Ovary (tissue), 9 donors: Measurements from ENCODE around the gene FSCB. TPM values are rescaled to one million over a fixed set of nuclear protein-coding genes. Genes with fewer than 3 reads are reported as not detected.
"Not testable (repeated sequence)": the region's sequence is repeated elsewhere in the genome, so short reads cannot be mapped to it uniquely, and the experiment has no call there.

Experiments
- DNase-seq, 5 donors: peaks; one replicate each; pipeline ENCODE4 v3.0.0-alpha.2; 2019 to 2020
- H3K27ac ChIP-seq, 2 donors: fragments of 200-600 bp; one replicate each; pipeline versions ENCODE4 v1.5.1 to v1.8.0; 2019 to 2022
- H3K27me3 ChIP-seq: fragments of 200-600 bp; one replicate; pipeline ENCODE4 v1.8.0; 2022
- H3K36me3 ChIP-seq: fragments of 200-600 bp; sonication (generic); one replicate; pipeline ENCODE4 v1.5.1; 2019
- H3K4me1 ChIP-seq: one replicate; pipeline ENCODE4 v1.8.1; 2013; ENCODE audit warnings: mild to moderate bottlenecking, moderate library complexity; ENCODE audit not compliant: insufficient read depth
- H3K4me3 ChIP-seq: fragments of 200-600 bp; sonication (generic); one replicate; pipeline ENCODE4 v1.5.1; 2017
- H3K9me3 ChIP-seq, 2 donors: fragments of 200-600 bp in 1 of 2; sonication (generic) in 1 of 2; one replicate each; pipeline versions ENCODE4 v1.5.1 to v1.8.1; 2013 to 2019; ENCODE audit warnings: mild to moderate bottlenecking in 1 of 2, moderate library complexity in 1 of 2
- EP300 ChIP-seq: sonication (generic); formaldehyde crosslinking; IDR thresholded peaks from one replicate; pipeline ENCODE4 v1.6.1; 2017; ENCODE audit warnings: antibody characterized with exemption
- POLR2A ChIP-seq: fragments of 450-650 bp; IDR thresholded peaks from one replicate; pipeline ENCODE4 v1.6.1; 2017; ENCODE audit warnings: antibody characterized with exemption, mild to moderate bottlenecking, moderate library complexity
- WGBS, 3 donors: extraction: QIAGEN DNeasy Blood & Tissue Kit in 1 of 3; methylation state at CpG; one replicate each; pipeline versions ENCODE4 v1.1.5 to v1.1.7; 2013 to 2017; 5-methylcytosine and 5-hydroxymethylcytosine counted together
- intact Hi-C, 4 donors: fragments of 100-400 bp; cut with DNase I; formaldehyde crosslinking; loops; one replicate each; pipeline versions ENCODE4 v1.11.0 to v1.15.1; 2022 to 2023
- polyA plus RNA-seq, 2 donors: library from polyadenylated mRNA; stranded (reverse); fragments of 200-250 nt in 1 of 2; fragments of 350-450 nt in 1 of 2; fragmentation: Illumina TruSeq in 1 of 2; extraction: RNeasy Lipid Tissue Mini Kit (QIAGEN cat#74804) in 1 of 2; gene quantifications; one replicate each; pipeline ENCODE4 v1.2.3, GENCODE V29; 2013 to 2014
- total RNA-seq, 7 donors: library from RNA; depleted of rRNA in 2 of 7; stranded (reverse); fragments of >200 nt in 2 of 7; fragmentation: NEBNext Ultra II Directional in 3 of 7; extraction: Animal tissue kit (Norgen Biotek cat#: 25700) in 3 of 7; gene quantifications; one replicate each; pipeline versions ENCODE4 v1.1.0 to v1.2.4, GENCODE V29; 2016 to 2023
- TF ChIP-seq, protein P1 (sequence below), 3 donors: fragments of 450-650 bp in 2 of 3; fragments of 200-600 bp in 1 of 3; IDR thresholded peaks; one replicate each; pipeline versions ENCODE4 v1.5.1 to v1.8.0; 2016 to 2022; ENCODE audit warnings: antibody characterized with exemption in 3 of 3, mild to moderate bottlenecking in 1 of 3
- donor health status: DM: no; HTN: no; CAD: no; lungs with moderate emphysema.
- donor health status: DM: no; HTN: no; CAD: no.
- donor health status: Bipolar disorder and iron deficiency.
- donor health status: DM: yes; HTN: yes; CAD: no.
- donor health status: DM: no; HTN: no; CAD: no.
- donor health status: DM: yes; HTN: yes; CAD: no.

FSCB gene
- total and polyA plus RNA-seq, 9 donors, result 0.10 to 0.15 (median 0.11) TPM; not detected in 6

DNA sequence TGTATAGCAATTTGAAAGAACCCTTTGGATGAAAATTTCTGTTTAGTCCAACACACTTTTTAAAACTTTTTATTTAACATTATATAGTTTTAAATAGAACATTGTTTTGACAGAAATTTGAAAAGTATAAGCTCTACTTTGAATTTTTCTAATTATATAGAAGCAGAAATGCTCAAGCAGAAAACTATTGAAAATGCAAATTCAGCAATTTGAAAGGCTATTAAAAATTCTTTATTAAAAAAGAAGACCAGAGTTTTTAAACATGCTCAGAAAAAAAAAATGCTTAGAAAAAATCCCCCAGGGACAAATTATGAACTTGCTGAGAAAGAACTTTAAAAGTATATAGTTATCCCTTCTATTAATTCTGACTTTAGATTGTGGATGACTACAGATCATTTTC, 21.1 kb upstream of the FSCB start:
- Histone ChIP-seq H3K9me3 (no peaks in the 10 kb centered on the region), H3K4me3 (no peak overlapping the region), H3K4me1 (peaks cover 2% of the 10 kb centered on the region), H3K27ac (no peak overlapping the region), H3K36me3 (no peaks in the 10 kb centered on the region), H3K27me3 (no peaks in the 10 kb centered on the region)
- intact Hi-C loops, result no loop called here
- TF ChIP-seq EP300 (no peak), POLR2A (no peak)
- TF ChIP-seq, protein P1, sequence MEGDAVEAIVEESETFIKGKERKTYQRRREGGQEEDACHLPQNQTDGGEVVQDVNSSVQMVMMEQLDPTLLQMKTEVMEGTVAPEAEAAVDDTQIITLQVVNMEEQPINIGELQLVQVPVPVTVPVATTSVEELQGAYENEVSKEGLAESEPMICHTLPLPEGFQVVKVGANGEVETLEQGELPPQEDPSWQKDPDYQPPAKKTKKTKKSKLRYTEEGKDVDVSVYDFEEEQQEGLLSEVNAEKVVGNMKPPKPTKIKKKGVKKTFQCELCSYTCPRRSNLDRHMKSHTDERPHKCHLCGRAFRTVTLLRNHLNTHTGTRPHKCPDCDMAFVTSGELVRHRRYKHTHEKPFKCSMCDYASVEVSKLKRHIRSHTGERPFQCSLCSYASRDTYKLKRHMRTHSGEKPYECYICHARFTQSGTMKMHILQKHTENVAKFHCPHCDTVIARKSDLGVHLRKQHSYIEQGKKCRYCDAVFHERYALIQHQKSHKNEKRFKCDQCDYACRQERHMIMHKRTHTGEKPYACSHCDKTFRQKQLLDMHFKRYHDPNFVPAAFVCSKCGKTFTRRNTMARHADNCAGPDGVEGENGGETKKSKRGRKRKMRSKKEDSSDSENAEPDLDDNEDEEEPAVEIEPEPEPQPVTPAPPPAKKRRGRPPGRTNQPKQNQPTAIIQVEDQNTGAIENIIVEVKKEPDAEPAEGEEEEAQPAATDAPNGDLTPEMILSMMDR (IDR thresholded peaks at IDR 0.05), result no peak
- DNase-seq, result no peak

GRCh38 chr14:44525237-44525636, 18.2 kb upstream of the FSCB start:
- no peaks in the 10 kb centered on the region for H3K9me3 ChIP-seq
- intact Hi-C loops, result no loop called here
- no peak overlapping the region for H3K4me3 ChIP-seq
- H3K27ac ChIP-seq, result no peak overlapping the region
- TF ChIP-seq, protein P1 (IDR thresholded peaks at IDR 0.05), result no peak
- TF ChIP-seq POLR2A (no peak), EP300 (no peak)
- peaks cover 2% of the 10 kb centered on the region for H3K4me1 ChIP-seq
- DNase-seq, result no peak
- no peaks in the 10 kb centered on the region for H3K27me3 ChIP-seq
- 71 to 85% (median 82%) methylated on average over 3 of the region's 3 CpGs for WGBS, 3 donors
- no peaks in the 10 kb centered on the region for H3K36me3 ChIP-seq

- H3K27me3 ChIP-seq, H3K27ac ChIP-seq, H3K4me1 ChIP-seq, H3K9me3 ChIP-seq, intact Hi-C loops, H3K36me3 ChIP-seq, H3K4me3 ChIP-seq, DNase-seq: not testable (repeated sequence)
- WGBS, 3 donors, result 89 to 90% (median 89%) methylated on average over 8 of the region's 8 CpGs
Measured at GRCh38 chr14:44515668-44516067, 8.6 kb upstream of the FSCB start.

DNA sequence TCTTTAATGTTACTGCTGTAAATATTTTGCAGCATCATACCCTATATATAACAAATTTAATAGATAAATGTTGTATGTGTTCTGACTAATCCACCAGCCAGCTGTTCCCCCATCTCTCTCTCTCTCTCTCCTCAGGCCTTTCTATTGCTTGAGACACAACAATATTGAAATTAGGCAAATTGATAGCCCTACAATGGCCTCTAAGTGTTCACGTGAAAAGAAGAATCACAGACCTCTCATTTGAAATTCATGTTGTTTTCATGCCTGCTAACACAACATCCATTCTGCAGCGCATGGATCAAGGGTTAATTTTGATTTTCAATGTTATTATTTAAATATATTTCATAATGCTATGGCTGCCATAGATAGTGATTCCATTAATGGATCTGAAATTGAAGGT, 1.8 kb upstream of the FSCB start:
- no peak for TF ChIP-seq POLR2A
- TF ChIP-seq, protein P1 (IDR thresholded peaks at IDR 0.05), result no peak
- DNase-seq, result no peak
- intact Hi-C loops, result no loop called here
- Histone ChIP-seq H3K9me3 (no peaks in the 10 kb centered on the region), H3K4me1 (no peaks in the 10 kb centered on the region), H3K36me3 (no peaks in the 10 kb centered on the region), H3K27ac (no peak overlapping the region), H3K27me3 (no peaks in the 10 kb centered on the region), H3K4me3 (no peak overlapping the region)
- WGBS, 3 donors, result 82 to 86% (median 85%) methylated on average over 2 of the region's 2 CpGs

- Histone ChIP-seq H3K9me3 (no peaks in the 10 kb centered on the region), H3K4me3 (no peak overlapping the region), H3K4me1 (no peaks in the 10 kb centered on the region), H3K27ac (no peak overlapping the region), H3K27me3 (no peaks in the 10 kb centered on the region), H3K36me3 (no peaks in the 10 kb centered on the region)
- intact Hi-C loops, result no loop called here
- DNase-seq, result no peak
- TF ChIP-seq, protein P1 (IDR thresholded peaks at IDR 0.05), result no peak
- TF ChIP-seq EP300 (no peak), POLR2A (no peak)
- WGBS, 3 donors, result 83 to 90% (median 84%) methylated on average over 3 of the region's 3 CpGs
Measured at GRCh38 chr14:44505588-44505987, 1.5 kb downstream of the FSCB start.
